Islet precursor cell (in vitro differentiated cells): ENCODE results near the gene AHCYL2.
"Not testable (repeated sequence)": the region's sequence is repeated elsewhere in the genome, so short reads cannot be mapped to it uniquely, and the experiment has no call there.

Source experiments
- DNase-seq: peaks from one replicate; pipeline ENCODE4 v3.0.0-alpha.2; 2018

AHCYL2 gene

GRCh38 chr7:129359176-129359575 is 134.3 kb downstream of the AHCYL2 start:
- DNase-seq: no peak

DNA sequence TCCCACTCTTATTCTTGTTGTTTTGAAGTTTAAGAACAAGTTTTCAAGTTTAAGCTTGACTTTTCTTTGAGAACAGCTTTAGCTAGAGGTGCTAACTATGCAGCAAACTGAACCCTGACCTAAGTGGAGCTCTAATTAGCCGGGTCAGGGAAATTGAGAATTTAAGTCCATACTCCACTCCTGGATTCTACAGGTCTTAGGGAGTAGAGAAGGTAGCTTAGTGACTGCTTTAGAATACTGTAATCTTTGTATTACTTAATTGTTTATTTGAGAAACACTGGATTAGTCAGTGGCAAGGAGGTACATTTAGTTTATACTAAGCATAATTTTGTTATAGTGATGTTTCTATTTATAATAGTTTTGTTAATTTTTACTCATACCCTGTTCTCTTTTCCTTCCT is 134.8 kb downstream of the AHCYL2 start:
- DNase-seq: no peak

- no peak for DNase-seq
Measured at GRCh38 chr7:129361771-129362170, 136.9 kb downstream of the AHCYL2 start.

GRCh38 chr7:129362496-129362895 is 137.7 kb downstream of the AHCYL2 start:
- DNase-seq: no peak

GRCh38 chr7:129367349-129367699 is 142.5 kb downstream of the AHCYL2 start:
- no peak for DNase-seq

GRCh38 chr7:129367700-129368388 is 143.0 kb downstream of the AHCYL2 start:
- DNase-seq: peak; percentile 88

DNA sequence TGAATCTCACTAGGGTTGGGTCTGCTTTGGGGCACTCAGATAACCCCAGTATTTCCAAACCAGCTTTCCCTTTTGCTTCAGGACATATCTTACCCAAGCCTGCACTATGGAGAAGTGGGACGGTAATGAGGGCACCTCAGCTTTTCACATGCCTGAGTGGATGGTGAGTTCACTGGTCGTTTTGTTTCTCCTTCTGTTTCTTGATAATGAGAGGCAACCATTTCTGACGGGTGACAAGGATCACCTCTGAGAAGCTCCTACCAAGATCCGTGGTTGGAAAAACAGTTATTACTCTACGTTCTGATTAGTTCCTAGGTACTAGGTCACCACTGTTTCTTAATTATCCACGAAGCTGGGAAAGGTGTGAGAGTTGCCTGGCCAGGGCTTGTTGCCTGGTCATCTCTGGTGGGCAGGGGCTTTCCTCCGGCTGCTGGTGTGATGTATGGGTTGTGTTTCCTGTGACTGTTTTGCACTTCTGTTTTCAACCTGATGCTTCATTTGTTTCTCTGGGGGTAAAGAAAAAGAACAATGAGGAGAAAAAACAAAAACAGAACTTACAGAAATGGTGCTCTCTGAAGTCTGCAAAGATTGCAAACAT is 143.7 kb downstream of the AHCYL2 start:
- DNase-seq: no peak

- not testable (repeated sequence) for DNase-seq
Measured at GRCh38 chr7:129369447-129369846, 144.6 kb downstream of the AHCYL2 start.

DNA sequence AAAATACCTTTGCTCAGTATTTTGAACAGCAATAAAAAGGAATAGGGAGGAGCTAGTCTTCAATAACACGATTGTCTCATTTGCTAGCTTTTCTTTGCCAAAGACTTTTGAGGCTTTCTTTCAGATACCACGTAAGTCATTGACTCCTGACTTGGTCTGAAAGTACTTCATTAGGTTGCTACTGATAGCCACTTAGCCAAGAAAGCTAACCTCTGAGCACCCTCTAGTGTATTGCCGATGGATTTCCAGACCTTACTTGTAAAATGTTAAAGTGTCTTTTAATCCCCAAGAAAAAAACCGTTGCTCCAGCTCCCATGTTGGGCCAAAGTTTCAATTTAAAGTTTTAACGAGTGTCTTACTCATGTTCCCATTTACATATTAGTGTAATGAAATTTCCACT is 146.0 kb downstream of the AHCYL2 start:
- no peak for DNase-seq

DNA sequence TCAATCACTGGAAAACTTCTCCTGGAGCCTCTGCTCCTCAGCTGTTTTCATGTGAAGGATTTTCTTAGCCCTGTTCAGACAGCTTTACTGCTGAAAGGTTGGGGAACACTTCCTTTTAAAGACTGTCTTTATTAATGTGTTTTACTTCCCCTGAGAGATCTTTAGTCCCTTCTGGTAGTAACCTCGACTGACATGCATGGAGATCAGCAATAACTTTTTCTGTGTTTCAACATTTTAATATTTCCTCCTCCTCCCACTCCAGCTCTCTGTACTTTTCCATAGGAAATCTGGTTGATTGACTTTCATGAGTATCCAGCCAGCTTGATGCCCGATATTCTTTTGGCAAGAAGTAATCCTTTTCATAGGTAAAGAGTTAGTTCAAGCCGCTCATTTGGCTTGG is 146.7 kb downstream of the AHCYL2 start:
- no peak for DNase-seq

GRCh38 chr7:129373651-129374428 is 149.0 kb downstream of the AHCYL2 start:
- DNase-seq: no peak

DNA sequence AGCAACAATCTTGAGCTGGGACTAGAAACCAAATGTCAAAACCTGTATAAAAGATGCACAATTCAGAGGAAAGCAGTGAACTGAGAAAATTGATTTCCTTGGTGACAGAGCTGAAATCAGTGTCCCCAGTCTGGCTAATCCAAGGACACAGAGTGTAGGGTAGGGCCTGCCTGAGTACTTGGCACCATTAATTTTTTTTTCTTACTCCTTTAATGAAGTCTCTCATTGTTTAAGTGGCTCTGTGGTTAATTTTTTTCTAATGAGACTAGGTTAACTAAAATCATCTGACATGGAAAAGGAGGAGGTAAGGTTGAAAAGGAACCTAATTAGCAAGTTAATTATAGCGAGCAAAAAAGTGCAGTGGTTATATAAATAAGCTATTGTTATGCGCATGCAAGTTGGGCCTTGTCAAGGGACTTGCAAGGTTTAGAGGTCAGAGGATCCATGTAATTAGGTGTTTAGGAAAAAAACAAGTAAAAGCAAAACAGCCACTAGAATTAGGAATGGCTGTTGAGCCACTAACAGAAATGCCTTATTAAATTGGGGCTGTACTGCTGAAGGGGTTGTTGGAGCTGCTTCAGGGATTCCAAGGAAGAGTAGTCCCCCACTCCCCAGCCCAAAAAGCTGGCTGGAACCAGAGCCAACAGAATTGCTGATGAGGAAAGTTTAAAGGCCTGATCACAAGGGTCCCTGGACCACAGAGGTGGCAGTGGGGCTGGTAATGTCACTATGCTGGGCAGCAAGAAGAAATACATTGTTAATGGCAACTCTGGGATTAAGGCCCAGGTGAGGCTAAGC is 150.5 kb downstream of the AHCYL2 start:
- no peak for DNase-seq

DNA sequence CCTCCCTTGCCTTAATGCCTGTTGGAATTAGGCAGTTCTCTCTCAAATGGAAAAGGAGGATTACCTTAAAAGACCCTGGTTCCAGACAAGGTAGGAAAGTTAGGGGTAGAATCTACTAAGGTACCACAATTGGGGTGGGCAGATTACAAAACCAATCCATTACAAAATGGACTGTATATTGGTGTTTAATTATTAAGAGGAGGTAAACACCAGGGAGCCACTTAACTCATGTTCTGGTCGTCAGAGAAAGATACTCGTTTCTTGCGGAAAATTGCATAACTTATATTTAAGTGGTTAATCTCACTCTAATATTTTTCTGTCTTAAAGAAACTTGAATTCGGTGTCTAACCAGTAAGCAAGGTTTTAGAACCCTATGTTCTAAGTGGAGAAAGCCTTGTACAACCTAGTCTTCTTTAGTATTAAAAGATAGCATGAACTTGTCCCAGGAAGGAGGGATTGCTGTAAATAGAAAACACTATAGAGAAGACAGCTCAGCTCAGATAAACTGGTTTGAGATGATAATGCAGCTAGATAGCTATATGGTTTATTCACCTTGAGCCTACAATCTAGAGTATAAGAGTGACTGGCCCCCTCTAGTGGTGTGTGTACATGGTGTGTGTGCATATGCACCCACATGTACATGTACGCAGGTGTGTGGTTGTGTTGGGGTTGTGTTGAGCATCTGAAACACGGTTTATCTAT is 151.4 kb downstream of the AHCYL2 start:
- peak; percentile 58 for DNase-seq

- no peak for DNase-seq
Measured at GRCh38 chr7:129376778-129377700, 152.2 kb downstream of the AHCYL2 start.

DNA sequence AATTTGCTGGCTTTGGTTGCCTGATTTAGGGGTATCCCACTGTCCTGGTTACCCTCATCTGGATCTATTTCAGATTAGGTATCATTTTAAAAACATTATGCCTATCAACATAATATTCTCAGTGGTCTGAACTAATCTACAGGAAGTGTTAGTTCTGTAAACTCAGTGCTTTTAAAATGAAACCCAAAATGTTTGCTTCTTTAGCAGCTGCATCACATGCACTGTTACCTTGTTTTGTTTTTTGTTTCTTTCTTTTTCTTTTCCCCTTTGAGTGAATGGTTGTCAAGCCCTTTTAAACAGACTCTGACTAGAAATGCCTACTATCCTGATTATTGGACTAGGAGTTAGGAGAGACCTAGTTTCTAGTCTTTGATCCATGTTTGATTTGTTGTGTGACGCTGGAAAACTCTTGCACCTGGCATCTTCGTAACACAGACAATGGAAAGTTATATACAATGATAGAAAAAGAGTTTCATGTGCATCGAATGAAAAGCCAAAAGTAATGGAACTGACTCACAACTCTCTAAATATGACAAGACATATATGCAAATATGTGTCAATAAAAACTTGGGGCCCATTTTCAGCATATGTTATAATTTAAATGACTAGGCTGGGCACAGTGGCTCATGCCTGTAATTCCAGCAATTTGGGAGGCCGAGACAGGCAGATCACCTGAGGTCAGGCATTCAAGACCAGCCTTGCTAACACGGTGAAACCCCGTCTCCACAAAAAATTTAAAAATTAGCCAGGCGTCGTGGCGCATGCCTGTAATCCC is 157.1 kb downstream of the AHCYL2 start:
- no peak for DNase-seq

- DNase-seq: no peak
Measured at GRCh38 chr7:129383542-129384132, 158.8 kb downstream of the AHCYL2 start.

- no peak for DNase-seq
Measured at GRCh38 chr7:129385116-129385515, 160.3 kb downstream of the AHCYL2 start.

- no peak for DNase-seq
Measured at GRCh38 chr7:129385598-129385997, 160.8 kb downstream of the AHCYL2 start.

GRCh38 chr7:129386506-129386905 is 161.7 kb downstream of the AHCYL2 start:
- no peak for DNase-seq

- no peak for DNase-seq
Measured at GRCh38 chr7:129387537-129387936, 162.7 kb downstream of the AHCYL2 start.
